ENCODE measurements around the gene S1PR5.
"Not testable (repeated sequence)": the region's sequence is repeated elsewhere in the genome, so short reads cannot be mapped to it uniquely, and the experiment has no call there.

Gene S1PR5

GRCh38 chr19:10517361-10517759 is at the start of gene S1PR5:
TSS of gene S1PR5 (minus strand) at chr19:10517447. CDS start at chr19:10515011, 2,436 bp downstream.
- peak; percentile 66 for DNase-seq (ENCODE audit: low spot score)

GRCh38 chr19:10566658-10567410 is 49.6 kb upstream of the S1PR5 start:
- DNase-seq (ENCODE audit: low spot score): no peak

- DNase-seq (ENCODE audit: low spot score): no peak
Measured at GRCh38 chr19:10566408-10566657, 49.1 kb upstream of the S1PR5 start.

DNA sequence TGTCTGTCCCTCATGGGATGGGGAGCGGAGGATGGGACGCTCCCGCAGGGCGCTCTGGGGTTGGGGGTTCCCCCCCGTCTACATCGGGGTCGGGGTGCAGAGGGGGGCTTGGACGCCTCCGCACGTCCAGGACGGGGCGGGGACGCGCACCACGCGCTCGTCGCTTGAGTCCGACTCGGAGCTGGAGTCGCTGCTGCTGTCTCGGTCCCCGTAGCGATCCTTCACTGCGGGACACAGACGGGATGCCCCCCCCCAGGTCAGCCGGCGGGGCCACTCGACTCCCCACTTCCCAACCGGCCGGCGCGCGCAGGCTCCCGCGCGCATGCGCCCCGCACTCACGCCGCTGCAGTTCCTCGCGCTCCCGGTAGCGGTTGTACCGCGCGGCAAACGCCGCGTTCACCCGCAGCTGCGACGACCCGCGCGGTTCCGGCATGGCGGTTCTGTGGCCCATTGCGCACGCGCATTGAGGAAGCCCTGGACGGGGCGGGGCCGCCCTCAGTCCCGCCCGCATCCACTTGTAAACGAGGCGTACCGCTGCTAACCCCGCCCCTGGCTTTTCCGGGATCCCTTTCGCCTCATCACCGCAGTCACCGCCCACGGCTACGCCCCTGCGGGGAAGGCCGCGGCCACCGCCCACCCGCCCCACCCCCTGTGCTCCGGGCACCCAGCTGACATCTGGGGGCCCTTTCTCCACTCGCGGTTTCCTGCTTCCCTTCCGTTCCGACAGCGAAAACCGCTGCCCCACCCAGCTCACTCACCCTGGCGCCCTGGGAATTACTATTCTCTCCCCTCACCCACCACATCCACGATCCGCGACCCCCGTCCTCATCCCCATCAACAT is 48.5 kb upstream of the S1PR5 start, which contains the start of gene KRI1:
Gene KRI1 (minus strand): TSS at position 444 of the 841 bp plus-strand sequence. CDS start 11 bp downstream, at position 433.
- DNase-seq (ENCODE audit: low spot score): peak; percentile 95

DNA sequence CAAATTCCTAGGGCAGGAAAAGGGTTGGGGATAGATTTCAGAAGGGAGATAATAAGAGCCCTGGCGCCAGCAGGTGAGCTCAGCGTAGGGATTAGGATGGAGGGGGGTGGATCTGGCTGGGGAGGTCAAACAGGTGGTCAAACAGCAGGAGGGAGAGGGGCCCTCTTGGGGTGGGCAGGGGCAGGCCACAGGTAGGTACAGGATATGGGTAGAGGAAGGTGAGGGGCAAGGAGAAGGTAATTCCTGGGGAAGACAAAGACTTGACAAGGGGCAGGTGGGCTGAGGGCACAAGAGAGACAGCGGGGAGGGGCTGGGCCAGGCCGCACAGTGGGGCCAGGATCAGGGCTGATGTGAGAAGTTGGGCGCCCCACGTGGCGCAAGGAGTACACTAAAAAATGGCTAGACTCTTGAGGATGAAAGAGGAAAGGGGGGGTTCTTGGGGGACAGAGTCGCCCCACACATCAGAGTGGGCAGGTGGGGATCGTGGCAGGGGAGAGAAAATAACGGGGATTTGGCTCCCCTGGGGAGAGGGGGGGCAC is 47.9 kb upstream of the S1PR5 start:
- peak; percentile 45 for DNase-seq (ENCODE audit: low spot score)

GRCh38 chr19:10562609-10563008 is 45.4 kb upstream of the S1PR5 start:
- no peak for DNase-seq (ENCODE audit: low spot score)

- DNase-seq (ENCODE audit: low spot score): no peak
Measured at GRCh38 chr19:10560154-10560553, 42.9 kb upstream of the S1PR5 start.

- no peak for DNase-seq (ENCODE audit: low spot score)
Measured at GRCh38 chr19:10557603-10558197, 40.5 kb upstream of the S1PR5 start.

- DNase-seq (ENCODE audit: low spot score): no peak
Measured at GRCh38 chr19:10555610-10555973, 38.3 kb upstream of the S1PR5 start.

DNA sequence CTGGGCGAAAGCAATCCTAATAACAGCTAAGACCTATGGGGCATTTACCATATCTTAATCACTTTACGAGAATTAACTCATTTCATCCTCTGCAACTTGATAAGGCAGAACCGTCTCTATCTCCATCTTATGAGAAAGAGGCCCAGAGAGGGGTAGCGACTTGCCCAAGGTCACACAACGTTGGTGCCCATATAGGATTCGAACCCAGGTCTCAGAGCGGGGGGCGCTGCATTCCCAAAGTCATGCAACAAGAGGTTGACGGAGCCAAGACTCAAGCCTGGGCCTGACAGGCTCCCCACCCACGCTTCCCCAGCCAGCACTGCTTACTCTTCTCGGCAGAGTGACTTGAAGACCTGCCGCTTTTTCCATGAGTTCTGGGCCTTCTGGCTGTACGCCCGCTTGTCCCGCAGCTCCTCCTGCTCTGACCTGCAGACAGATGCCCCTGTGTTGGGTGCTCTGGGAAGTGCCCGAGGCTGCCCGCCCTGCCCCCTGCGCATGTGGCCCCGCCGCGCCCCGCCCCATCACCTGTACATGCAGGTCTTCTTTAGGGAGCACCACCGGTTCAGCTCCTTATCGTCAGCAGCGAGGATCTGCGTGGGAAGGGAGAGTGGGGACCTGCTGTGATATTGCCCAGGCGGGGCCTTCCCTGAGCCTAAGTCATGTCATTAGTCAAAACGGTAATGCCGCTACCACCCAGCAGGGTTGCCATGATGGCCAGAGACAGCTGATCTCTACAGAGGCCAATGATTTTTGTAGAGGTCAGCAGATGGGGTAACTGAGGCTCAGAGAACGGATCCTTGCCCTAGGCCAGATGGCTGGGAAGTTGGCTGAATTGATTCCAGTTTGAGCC is 37.7 kb upstream of the S1PR5 start:
- no peak for DNase-seq (ENCODE audit: low spot score)

GRCh38 chr19:10553943-10554381 is 36.7 kb upstream of the S1PR5 start:
- no peak for DNase-seq (ENCODE audit: low spot score)

DNA sequence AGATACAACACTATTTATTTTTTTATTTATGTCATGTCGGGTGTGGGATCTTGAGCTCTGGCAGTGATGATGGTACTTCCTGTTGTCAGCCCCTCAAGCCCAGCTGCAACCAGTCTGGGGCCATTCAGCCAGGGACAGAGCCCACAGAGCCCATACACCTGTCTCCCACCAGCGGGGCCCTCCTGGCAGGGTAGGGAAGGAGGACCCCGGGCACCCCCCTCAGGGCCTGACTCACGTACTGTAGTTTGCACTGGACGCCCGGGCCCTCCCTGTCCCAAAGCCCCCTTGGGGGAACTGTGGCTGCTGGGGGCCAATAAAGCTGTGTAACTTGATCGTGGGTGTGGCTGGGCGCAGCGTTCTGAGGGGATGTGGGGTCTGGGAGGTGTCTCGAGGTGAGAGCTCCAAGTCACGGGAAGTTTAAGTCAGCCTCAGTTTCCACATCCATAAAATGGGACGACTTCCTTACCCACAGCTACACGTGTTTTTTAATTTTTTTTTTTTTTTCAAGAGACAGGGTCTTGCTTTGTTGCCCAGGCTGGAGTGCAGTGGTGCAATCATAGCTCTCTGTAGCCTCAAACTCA is 35.9 kb upstream of the S1PR5 start:
- no peak for DNase-seq (ENCODE audit: low spot score)

DNA sequence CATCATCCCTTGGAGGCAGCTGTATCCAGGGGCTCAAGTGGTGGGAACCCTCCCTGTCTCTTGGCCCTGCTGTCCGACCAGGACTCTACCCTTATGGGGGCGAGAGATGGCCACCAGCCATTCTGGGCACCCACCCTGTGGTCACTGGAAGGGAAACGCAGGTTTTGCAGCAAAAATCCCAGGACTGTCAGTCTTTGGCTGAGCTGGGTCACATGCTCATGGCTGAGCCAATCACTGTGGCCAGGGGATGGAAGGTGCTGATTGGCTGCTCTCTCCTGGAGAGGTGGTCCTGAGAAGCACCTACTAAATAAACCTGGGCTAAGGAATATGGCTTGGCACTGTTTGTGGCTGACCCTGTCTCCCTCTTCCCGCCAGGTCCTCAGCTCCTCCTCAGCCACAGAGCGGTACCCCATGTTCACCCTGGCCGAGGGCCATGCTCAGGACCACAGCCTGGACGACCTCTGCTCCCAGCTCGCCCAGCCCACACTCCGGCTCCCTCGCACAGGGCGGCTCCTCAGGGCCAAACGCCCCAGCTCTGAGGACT is 35.3 kb upstream of the S1PR5 start:
- peak; percentile 67 for DNase-seq (ENCODE audit: low spot score)

DNA sequence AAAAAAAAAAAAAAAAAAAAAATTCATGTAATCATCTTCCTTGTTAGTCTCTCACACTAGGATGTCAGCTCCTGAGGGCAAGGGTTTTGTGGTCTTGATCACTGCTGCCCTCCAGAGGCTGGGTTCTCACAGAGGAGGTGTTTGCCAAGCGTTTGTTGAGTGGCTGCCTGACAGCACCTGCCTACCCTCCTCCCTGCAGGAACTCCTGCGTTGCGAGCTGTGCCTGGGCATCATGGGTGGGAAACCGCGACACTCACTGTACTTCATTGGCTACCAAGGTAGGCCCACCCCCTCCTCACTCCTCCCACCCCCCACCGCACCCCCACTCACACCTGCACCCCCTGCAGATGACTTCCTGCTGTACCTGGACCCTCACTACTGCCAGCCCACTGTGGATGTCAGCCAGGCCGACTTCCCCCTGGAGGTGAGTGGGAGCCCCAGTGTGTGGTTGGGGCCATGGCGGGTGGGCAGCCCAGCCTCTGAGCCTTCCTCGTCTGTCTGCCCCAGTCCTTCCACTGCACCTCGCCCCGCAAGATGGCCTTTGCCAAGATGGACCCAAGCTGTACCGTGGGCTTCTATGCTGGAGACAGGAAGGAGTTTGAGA is 34.6 kb upstream of the S1PR5 start:
- peak; percentile 58 for DNase-seq (ENCODE audit: low spot score)

GRCh38 chr19:10551006-10551405 is 33.8 kb upstream of the S1PR5 start:
- not testable (repeated sequence) for DNase-seq (ENCODE audit: low spot score)

DNA sequence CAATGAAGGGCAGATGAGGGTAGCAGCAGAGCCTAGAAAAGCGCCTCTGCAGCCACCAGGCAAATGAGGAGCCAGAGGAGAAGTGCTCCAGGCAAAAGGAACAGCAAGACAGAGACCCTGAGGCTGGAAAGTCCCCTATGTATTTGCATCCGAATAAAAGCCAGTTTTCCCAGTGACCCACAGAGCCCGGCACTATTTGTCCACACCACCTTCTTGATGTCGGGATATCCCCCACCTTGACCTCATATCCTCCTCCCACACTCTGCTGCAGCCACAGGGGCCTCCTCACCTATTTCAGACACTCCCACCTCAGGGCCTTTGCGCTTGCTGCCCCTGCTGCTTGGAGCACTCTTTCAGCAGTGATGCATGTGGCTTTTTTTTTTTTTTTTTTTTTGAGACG is 33.1 kb upstream of the S1PR5 start:
- no peak for DNase-seq (ENCODE audit: low spot score)

DNA sequence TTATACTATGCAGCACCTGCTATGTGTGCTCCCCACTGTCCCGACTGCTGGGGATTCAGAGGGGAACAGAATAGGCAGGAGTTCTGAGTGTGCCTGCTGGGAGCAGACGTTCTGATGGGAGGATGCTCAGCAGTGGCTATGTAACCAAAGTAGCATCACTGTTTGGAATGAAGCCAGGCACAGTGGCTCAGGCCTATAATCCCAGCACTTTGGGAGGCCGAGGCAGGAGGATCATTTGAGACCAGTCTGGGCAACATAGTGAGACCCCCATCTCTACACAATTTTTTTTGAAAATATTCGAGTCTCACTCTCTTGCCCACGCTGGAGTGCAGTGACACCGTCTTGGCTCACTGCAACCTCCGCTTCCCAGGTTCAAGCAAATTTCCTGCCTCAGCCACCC is 32.5 kb upstream of the S1PR5 start:
- DNase-seq (ENCODE audit: low spot score): no peak

DNA sequence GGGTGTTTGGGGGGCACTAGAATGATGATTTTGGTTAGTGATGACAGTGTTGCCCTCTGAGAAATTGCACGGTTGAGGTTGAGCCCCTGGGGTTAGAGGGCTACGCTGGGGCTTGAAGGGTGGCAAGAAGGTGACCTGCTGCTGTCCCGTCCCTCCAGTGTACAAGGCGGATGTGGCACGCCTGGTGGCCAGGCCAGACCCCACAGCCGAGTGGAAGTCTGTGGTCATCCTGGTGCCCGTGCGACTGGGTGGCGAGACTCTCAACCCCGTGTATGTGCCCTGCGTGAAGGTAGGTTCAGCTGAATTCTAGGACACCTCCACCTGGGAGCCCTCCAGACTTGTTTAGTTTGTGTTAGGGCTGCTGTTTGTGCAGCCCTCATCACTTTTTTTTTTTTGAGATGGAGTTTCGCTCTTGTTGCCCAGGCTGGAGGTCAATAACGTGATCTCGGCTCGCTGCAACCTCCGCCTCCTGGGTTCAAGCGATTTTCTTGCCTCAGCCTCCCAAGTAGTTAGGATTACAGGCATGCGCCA is 31.6 kb upstream of the S1PR5 start:
- DNase-seq (ENCODE audit: low spot score): no peak

DNA sequence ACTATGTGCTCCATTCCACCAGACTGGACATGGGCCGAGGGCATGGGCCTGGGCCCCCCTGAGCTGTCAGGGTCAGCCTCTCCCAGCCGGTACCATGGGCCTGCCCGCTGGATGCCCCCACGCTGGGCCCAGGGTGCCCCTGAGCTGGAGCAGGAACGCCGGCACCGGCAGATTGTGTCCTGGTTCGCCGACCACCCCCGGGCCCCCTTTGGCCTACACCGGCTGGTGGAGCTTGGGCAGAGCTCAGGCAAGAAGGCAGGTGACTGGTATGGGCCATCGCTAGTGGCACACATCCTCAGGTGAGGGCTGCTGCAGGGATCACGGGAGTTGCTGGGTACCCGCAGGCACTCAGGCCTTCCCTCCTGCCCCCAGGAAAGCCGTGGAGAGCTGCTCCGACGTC is 29.6 kb upstream of the S1PR5 start:
- DNase-seq (ENCODE audit: low spot score): no peak

DNA sequence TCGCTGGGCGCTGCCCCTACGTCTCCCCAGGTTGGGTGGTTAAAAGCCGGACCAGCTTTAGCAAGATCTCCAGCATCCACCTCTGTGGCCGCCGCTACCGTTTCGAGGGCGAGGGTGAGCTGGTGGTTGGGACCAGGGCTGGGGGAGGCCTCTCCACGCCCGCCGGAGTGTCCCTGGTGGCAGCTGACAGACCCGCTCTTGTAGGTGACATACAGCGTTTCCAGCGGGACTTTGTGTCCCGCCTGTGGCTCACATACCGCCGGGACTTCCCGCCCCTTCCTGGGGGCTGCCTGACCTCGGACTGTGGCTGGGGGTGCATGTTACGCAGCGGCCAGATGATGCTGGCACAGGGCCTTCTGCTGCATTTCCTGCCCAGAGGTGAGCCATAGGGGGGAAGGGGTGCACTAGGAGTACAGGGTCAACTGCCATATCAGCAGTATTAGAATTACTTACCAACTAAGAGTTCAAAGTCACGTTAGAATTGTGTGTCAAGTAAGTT is 27.6 kb upstream of the S1PR5 start:
- DNase-seq (ENCODE audit: low spot score): no peak
